IMR-90 (cell line): ENCODE measurements around the gene ZMYM4.

Experiments
- BHLHE40 ChIP-seq: fragments of 150-350 bp; IDR thresholded peaks from 2 replicates; pipeline ENCODE4 v1.6.1; 2016; ENCODE audit warnings: mild to moderate bottlenecking, low read depth, low read length
- CEBPB ChIP-seq: IDR thresholded peaks from 2 replicates; pipeline ENCODE4 v1.6.1; 2012; ENCODE audit warnings: low read depth, low read length, improper control_type of control experiment
- CTCF ChIP-seq: conservative IDR thresholded peaks from 2 replicates; pipeline ENCODE4 v1.5.1; 2012; ENCODE audit warnings: mild to moderate bottlenecking, low read depth, low read length, improper control_type of control experiment
- ELK1 ChIP-seq: fragments of 150-350 bp; IDR thresholded peaks from 2 replicates; pipeline ENCODE4 v1.6.1; 2016; ENCODE audit warnings: low read depth, mild to moderate bottlenecking, low read length, moderate library complexity, borderline replicate concordance
- FOS ChIP-seq: fragments of 150-350 bp; IDR thresholded peaks from 2 replicates; pipeline ENCODE4 v1.6.1; 2016; ENCODE audit warnings: low read depth, low read length
- MAFK ChIP-seq: IDR thresholded peaks from 2 replicates; pipeline ENCODE4 v1.6.1; 2012; ENCODE audit warnings: low read depth, low read length, improper control_type of control experiment
- MAZ ChIP-seq: IDR thresholded peaks from 2 replicates; pipeline ENCODE4 v1.6.1; 2012; ENCODE audit warnings: low read depth, mild to moderate bottlenecking, low read length, improper control_type of control experiment, moderate library complexity, borderline replicate concordance
- MXI1 ChIP-seq: IDR thresholded peaks from 2 replicates; pipeline ENCODE4 v1.6.1; 2012; ENCODE audit warnings: low read depth, mild to moderate bottlenecking, low read length, moderate library complexity, borderline replicate concordance
- NFE2L2 ChIP-seq: fragments of 150-350 bp; IDR thresholded peaks from 2 replicates; pipeline ENCODE4 v1.6.1; 2016; ENCODE audit warnings: low read depth, mild to moderate bottlenecking, low read length
- POLR2A ChIP-seq: IDR thresholded peaks from 2 replicates; pipeline ENCODE4 v1.6.1; 2012; ENCODE audit warnings: mild to moderate bottlenecking, low read depth, low read length
- RAD21 ChIP-seq: IDR thresholded peaks from 2 replicates; pipeline ENCODE4 v1.6.1; 2012; ENCODE audit warnings: low read length, improper control_type of control experiment
- RFX5 ChIP-seq: IDR thresholded peaks from 2 replicates; pipeline ENCODE4 v1.8.0; 2012; ENCODE audit warnings: low read depth, mild to moderate bottlenecking, low read length, moderate library complexity
- SMC3 ChIP-seq: fragments of 150-350 bp; IDR thresholded peaks from 2 replicates; pipeline ENCODE4 v1.6.1; 2016; ENCODE audit warnings: low read depth, mild to moderate bottlenecking, antibody characterized with exemption, low read length, moderate library complexity
- USF2 ChIP-seq: fragments of 150-350 bp; IDR thresholded peaks from 2 replicates; pipeline ENCODE4 v1.6.1; 2017; ENCODE audit warnings: mild to moderate bottlenecking, antibody characterized with exemption, low read length, low read depth

- TF ChIP-seq USF2: no peak
- TF ChIP-seq RAD21: no peak
- no peak for TF ChIP-seq CTCF
- no peak for TF ChIP-seq POLR2A
- TF ChIP-seq BHLHE40: no peak
- TF ChIP-seq SMC3: no peak
- no peak for TF ChIP-seq MXI1
- TF ChIP-seq NFE2L2: no peak
- TF ChIP-seq CEBPB: no peak
- no peak for TF ChIP-seq RFX5
- TF ChIP-seq ELK1: no peak
- no peak for TF ChIP-seq MAZ
- TF ChIP-seq FOS: no peak
- no peak for TF ChIP-seq MAFK
Observed at GRCh38 chr1:35361638-35362037, 93.1 kb downstream of the ZMYM4 start.
